ENCODE results near the gene DNHD1. TPM values are rescaled to one million over a fixed set of nuclear protein-coding genes. Genes with fewer than 3 reads are reported as not detected.

DNHD1 gene
- total RNA-seq, 2 experiments from 2014 or later = 18.5 to 19.6 TPM

DNA sequence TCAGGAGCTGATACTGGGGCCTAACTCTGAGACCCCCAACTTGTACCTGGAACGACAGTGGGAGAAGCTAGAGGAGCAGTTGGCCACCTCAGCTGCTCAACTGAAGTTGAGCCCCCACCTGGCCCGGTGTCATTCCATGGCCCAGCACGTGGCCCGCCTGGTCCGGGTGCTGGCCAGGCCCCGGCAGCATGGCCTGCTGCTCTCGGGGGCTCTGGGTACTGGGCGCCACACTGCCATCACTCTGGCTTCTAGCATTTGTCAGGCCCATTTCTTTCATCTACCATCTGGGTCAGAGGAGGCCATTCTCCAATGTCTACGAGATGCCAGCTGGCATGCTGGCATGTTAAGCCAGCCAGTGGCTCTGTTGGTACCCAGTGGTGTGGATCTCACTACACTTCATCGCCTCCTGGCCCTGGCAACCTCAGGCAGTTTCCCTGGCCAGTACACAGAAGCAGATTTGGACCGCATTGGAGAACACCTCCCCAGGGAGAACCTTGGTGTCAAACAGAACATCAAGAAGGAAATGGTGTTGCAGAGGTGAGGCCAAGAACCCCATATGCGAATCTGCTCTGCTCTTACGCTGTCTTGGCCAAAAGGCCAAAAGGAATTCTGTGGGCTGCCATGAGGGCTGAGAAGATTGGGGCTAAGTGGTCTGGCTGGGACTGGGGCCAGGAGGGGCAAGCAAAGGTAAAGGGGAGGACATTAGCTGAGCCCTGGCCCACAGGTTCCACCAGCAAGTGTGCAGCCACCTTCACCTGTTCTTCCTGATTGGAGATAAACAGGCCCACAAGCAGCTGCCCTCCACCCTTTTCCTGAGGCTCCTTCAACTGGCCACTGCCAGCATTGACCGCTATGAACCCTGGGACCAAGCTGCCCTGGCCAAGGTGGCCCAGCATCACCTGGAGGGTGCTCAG lies 60.9 kb downstream of the DNHD1 start:
- H3K9me3 Mint-ChIP-seq = no peaks in the 10 kb centered on the region
- no peak overlapping the region for H3K4me3 Mint-ChIP-seq
- H3K36me3 Mint-ChIP-seq (ENCODE audit: low read depth) = no peaks in the 10 kb centered on the region
- H3K27me3 Mint-ChIP-seq = no peaks in the 10 kb centered on the region
- no peak overlapping the region for H3K27ac Mint-ChIP-seq
- ChIA-PET CTCF (no interaction called here), POLR2A (no interaction called here)
- H3K4me1 Mint-ChIP-seq = no peaks in the 10 kb centered on the region
- DNase-seq = no peak

DNA sequence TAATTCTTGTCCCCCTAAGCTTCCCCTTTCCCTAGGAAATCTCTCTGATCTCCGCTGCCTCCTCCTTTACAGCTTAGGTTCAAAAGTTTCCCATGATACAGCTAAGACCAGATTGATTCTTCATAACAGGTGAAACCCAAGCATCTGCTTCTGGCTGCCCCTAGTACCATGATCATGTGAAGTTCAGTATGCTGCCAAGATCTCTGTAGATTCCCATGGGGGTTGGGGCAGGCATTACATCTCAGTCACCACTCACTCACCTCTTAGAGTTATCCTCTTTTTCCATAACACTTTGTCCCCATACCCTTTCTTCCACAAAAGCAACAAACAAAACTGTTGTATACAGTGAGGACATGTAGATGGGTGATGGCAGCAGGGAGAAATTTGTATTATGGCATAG lies 62.3 kb downstream of the DNHD1 start:
- no peaks in the 10 kb centered on the region for H3K36me3 Mint-ChIP-seq (ENCODE audit: low read depth)

DNA sequence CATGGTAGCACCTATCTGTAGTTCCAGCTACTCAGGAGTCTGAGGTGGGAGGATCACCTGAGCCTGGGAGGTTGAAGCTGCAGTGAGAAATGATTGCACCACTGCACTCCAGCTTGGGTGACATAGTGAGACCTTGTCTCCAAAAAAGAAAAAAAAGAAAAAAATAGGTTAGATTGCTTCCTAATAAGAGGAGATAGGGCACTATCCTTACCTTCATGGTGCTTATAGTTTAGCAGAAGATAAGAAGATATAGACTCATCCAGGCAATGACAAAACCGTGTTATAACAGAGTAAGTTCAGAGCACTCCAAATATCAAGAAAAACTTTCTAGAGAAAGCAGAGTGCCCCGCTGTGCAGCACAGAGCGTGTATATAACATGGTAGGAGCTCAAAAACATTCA lies 64.2 kb downstream of the DNHD1 start:
- H3K9me3 Mint-ChIP-seq = no peaks in the 10 kb centered on the region
- no peaks in the 10 kb centered on the region for H3K27me3 Mint-ChIP-seq
- POLR2A ChIA-PET = no interaction called here
- no peak for DNase-seq
- H3K27ac Mint-ChIP-seq = no peak overlapping the region
- no peaks in the 10 kb centered on the region for H3K36me3 Mint-ChIP-seq (ENCODE audit: low read depth)
- CTCF ChIA-PET = no interaction called here
- no peaks in the 10 kb centered on the region for H3K4me1 Mint-ChIP-seq
- H3K4me3 Mint-ChIP-seq = no peak overlapping the region

More for the DNA sequence above, 62.3 kb downstream of the DNHD1 start:
- H3K4me1 Mint-ChIP-seq = no peaks in the 10 kb centered on the region
- CTCF ChIA-PET = interaction anchor here (1.7 kb wide), 1 partner anchor 29 kb away, joined by 3 read pairs; no protein-coding TSS in a partner anchor
- no peak for DNase-seq
- POLR2A ChIA-PET = no interaction called here
- H3K4me3 Mint-ChIP-seq = no peak overlapping the region
- H3K27ac Mint-ChIP-seq = no peak overlapping the region
- H3K9me3 Mint-ChIP-seq = no peaks in the 10 kb centered on the region
- H3K27me3 Mint-ChIP-seq = no peaks in the 10 kb centered on the region

GRCh38 chr11:6563121-6563619 lies 66.1 kb downstream of the DNHD1 start:
- no peak for DNase-seq
- H3K36me3 Mint-ChIP-seq (ENCODE audit: low read depth) = no peaks in the 10 kb centered on the region
- no peaks in the 10 kb centered on the region for H3K27me3 Mint-ChIP-seq
- ChIA-PET POLR2A (no interaction called here), CTCF (no interaction called here)
- no peak overlapping the region for H3K4me3 Mint-ChIP-seq
- H3K9me3 Mint-ChIP-seq = no peaks in the 10 kb centered on the region
- H3K27ac Mint-ChIP-seq = no peak overlapping the region
- no peaks in the 10 kb centered on the region for H3K4me1 Mint-ChIP-seq

DNA sequence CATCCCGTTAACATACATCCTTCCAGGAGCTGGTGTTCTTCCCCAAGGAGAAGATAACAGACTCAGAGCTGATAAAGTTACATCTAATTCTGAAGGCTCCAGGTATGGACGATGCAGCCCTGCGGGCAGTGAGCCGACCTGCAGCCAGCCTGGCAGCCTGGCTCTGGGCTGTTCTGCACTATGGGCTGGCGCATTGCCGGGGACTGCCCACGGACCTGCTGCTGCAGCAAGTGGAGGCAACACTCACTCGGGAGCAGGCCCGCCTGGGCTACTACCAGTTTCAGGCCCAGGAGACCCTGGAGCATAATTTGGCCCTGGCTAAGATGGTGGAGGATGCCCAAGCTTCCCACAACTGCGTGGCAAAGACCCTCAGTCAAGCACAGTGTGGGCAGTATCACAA lies 66.6 kb downstream of the DNHD1 start:
- H3K4me3 Mint-ChIP-seq = no peak overlapping the region
- DNase-seq = no peak
- H3K27ac Mint-ChIP-seq = no peak overlapping the region
- H3K27me3 Mint-ChIP-seq = no peaks in the 10 kb centered on the region
- H3K36me3 Mint-ChIP-seq (ENCODE audit: low read depth) = no peaks in the 10 kb centered on the region
- H3K4me1 Mint-ChIP-seq = no peaks in the 10 kb centered on the region
- H3K9me3 Mint-ChIP-seq = no peaks in the 10 kb centered on the region
- ChIA-PET CTCF (no interaction called here), POLR2A (no interaction called here)

GRCh38 chr11:6565325-6565724 lies 68.2 kb downstream of the DNHD1 start:
- no peak overlapping the region for H3K27ac Mint-ChIP-seq
- no peaks in the 10 kb centered on the region for H3K27me3 Mint-ChIP-seq
- H3K36me3 Mint-ChIP-seq (ENCODE audit: low read depth) = no peaks in the 10 kb centered on the region
- H3K4me1 Mint-ChIP-seq = no peaks in the 10 kb centered on the region
- no peak for DNase-seq
- ChIA-PET CTCF (interaction anchor here (1.2 kb wide), 1 partner anchor 118 kb away, joined by 3 read pairs; the partner anchor contains the start of gene MRPL17), POLR2A (no interaction called here)
- no peak overlapping the region for H3K4me3 Mint-ChIP-seq
- H3K9me3 Mint-ChIP-seq = no peaks in the 10 kb centered on the region

GRCh38 chr11:6565988-6566703 lies 69.1 kb downstream of the DNHD1 start:
- Mint-ChIP-seq H3K9me3 (no peaks in the 10 kb centered on the region), H3K4me1 (no peaks in the 10 kb centered on the region), H3K36me3 (ENCODE audit: low read depth) (no peaks in the 10 kb centered on the region), H3K4me3 (no peak overlapping the region), H3K27ac (no peak overlapping the region), H3K27me3 (no peaks in the 10 kb centered on the region)
- no peak for DNase-seq
- POLR2A ChIA-PET = no interaction called here
- CTCF ChIA-PET = interaction anchor here (1.2 kb wide), 1 partner anchor 117 kb away, joined by 3 read pairs; the partner anchor contains the start of gene MRPL17

- Mint-ChIP-seq H3K36me3 (ENCODE audit: low read depth) (no peaks in the 10 kb centered on the region), H3K27ac (no peak overlapping the region), H3K27me3 (no peaks in the 10 kb centered on the region), H3K4me1 (no peaks in the 10 kb centered on the region), H3K4me3 (no peak overlapping the region), H3K9me3 (no peaks in the 10 kb centered on the region)
- DNase-seq = no peak
- POLR2A ChIA-PET = no interaction called here
- CTCF ChIA-PET = no interaction called here
Observed at GRCh38 chr11:6566704-6567370, 69.8 kb downstream of the DNHD1 start.

DNA sequence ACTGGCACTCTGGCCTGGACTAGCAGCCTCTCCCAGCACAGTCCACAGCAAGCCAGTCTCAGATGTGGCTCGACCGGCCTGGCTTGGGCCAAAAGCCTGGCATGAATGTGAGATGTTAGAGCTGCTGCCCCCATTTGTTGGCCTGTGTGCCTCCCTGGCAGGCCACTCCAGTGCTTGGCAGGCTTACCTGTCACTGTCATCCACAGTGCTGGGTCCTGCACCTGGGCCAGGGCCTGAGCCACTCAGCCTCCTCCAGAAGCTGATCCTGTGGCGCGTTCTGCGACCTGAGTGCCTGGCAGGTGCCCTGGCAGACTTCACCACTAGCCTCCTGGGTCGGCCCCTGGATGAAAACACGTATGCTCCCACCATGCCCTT lies 70.3 kb downstream of the DNHD1 start:
- Mint-ChIP-seq H3K27me3 (no peaks in the 10 kb centered on the region), H3K4me3 (no peak overlapping the region), H3K9me3 (no peaks in the 10 kb centered on the region), H3K4me1 (no peaks in the 10 kb centered on the region), H3K27ac (no peak overlapping the region), H3K36me3 (ENCODE audit: low read depth) (no peaks in the 10 kb centered on the region)
- ChIA-PET POLR2A (no interaction called here), CTCF (no interaction called here)
- DNase-seq = no peak

- H3K27me3 Mint-ChIP-seq = no peaks in the 10 kb centered on the region
- ChIA-PET CTCF (interaction anchor here (0.8 to 1.4 kb wide), 3 partner anchors 37 to 189 kb away, joined by 3 to 4 read pairs (median 3); no protein-coding TSS in a partner anchor), POLR2A (no interaction called here)
Observed at GRCh38 chr11:6568191-6568918, 71.3 kb downstream of the DNHD1 start.

DNA sequence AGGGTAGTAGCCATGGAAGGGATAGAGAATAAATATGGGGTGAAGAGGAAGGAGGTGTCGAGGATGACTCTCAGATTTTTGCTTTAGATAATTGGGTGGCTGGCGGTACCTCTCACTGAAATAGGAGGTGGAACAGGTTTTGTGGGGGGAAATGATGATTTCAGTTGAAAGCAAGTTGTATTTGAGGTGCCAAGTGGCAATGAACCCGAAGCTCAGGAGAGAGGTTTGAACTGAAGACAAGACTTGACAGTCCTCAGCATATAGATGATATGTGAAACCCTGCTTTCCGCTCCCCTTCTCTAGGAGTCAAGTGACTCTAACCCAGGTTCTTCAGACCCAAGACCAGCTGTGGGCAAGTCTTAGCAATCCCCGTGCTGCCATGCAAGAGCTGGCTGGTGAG lies 72.6 kb downstream of the DNHD1 start:
- no peak for DNase-seq
- H3K27ac Mint-ChIP-seq = no peak overlapping the region

More at GRCh38 chr11:6568191-6568918, 71.3 kb downstream of the DNHD1 start:
- DNase-seq = no peak
- Mint-ChIP-seq H3K9me3 (no peaks in the 10 kb centered on the region), H3K27ac (no peak overlapping the region), H3K36me3 (ENCODE audit: low read depth) (peaks cover 3% of the 10 kb centered on the region), H3K4me3 (no peak overlapping the region), H3K4me1 (no peaks in the 10 kb centered on the region)

GRCh38 chr11:6570691-6571427 lies 73.8 kb downstream of the DNHD1 start:
- DNase-seq = no peak
- POLR2A ChIA-PET = no interaction called here
- H3K4me3 Mint-ChIP-seq = no peak overlapping the region
- peaks cover 3% of the 10 kb centered on the region for H3K36me3 Mint-ChIP-seq (ENCODE audit: low read depth)
- no peaks in the 10 kb centered on the region for H3K9me3 Mint-ChIP-seq
- H3K27ac Mint-ChIP-seq = no peak overlapping the region
- H3K27me3 Mint-ChIP-seq = no peaks in the 10 kb centered on the region
- CTCF ChIA-PET = no interaction called here
- peaks cover 5% of the 10 kb centered on the region for H3K4me1 Mint-ChIP-seq

More for the DNA sequence above, 72.6 kb downstream of the DNHD1 start:
- Mint-ChIP-seq H3K4me3 (no peak overlapping the region), H3K9me3 (no peaks in the 10 kb centered on the region), H3K36me3 (ENCODE audit: low read depth) (peaks cover 3% of the 10 kb centered on the region), H3K4me1 (no peaks in the 10 kb centered on the region), H3K27me3 (no peaks in the 10 kb centered on the region)
- ChIA-PET POLR2A (no interaction called here), CTCF (interaction anchor here (0.5 kb wide), 1 partner anchor 90 kb away, joined by 4 read pairs; no protein-coding TSS in a partner anchor)

Measured in activated CD4-positive, alpha-beta memory T cell treated with anti-CD3 and anti-CD28 coated beads, Interleukin-2, amount 10 ng/mL, durations not matched to agents 7 days and 5 days (primary cell).